HepG2 (cell line): ENCODE results near the gene CYP20A1. TPM values are rescaled to one million over a fixed set of nuclear protein-coding genes. Genes with fewer than 3 reads are reported as not detected.

Source experiments
- ASH2L ChIP-seq: fragments of 300-600, 200-600 bp; sonication (generic); IDR thresholded peaks from 2 replicates; pipeline ENCODE4 v1.7.0; 2017; ENCODE audit warnings: low read depth, mild to moderate bottlenecking, moderate library complexity, mixed read lengths, low read length; ENCODE audit not compliant: insufficient read length
- BHLHE40 ChIP-seq: IDR thresholded peaks from 2 replicates; pipeline ENCODE4 v1.6.1; 2011; ENCODE audit warnings: low read length, improper control_type of control experiment
- CC2D1A ChIP-seq: sonication (generic); formaldehyde crosslinking; IDR thresholded peaks from 2 replicates; pipeline ENCODE4 v1.8.1; 2023; ENCODE audit warnings: mild to moderate bottlenecking, missing genetic modification reagents
- FLYWCH1 ChIP-seq: sonication (generic); formaldehyde crosslinking; IDR thresholded peaks from 2 replicates; pipeline ENCODE4 v1.8.1; 2023; ENCODE audit warnings: mild to moderate bottlenecking, missing genetic modification reagents
- GATAD1 ChIP-seq: IDR thresholded peaks from 2 replicates; pipeline ENCODE4 v1.6.1; 2016; ENCODE audit warnings: missing genetic modification reagents, missing compliant biosample characterization
- NFKB2 ChIP-seq: sonication (generic); formaldehyde crosslinking; IDR thresholded peaks from 2 replicates; pipeline ENCODE4 v1.4.0; 2020; ENCODE audit warnings: missing genetic modification reagents, borderline replicate concordance
- NR2F1 ChIP-seq, 2 experiments: fragments of 450-650 bp in 1 of 2; formaldehyde crosslinking in 1 of 2; IDR thresholded peaks; 2 replicates each; pipeline versions ENCODE4 v1.5.0 to v1.6.1; 2016 to 2020; ENCODE audit warnings: mild to moderate bottlenecking in 1 of 2, missing compliant biosample characterization in 1 of 2, missing genetic modification reagents in 1 of 2, moderate library complexity in 1 of 2
- NR2F6 ChIP-seq, 2 experiments: IDR thresholded peaks; 2 replicates each; pipeline ENCODE4 v1.6.1; 2016; ENCODE audit warnings: antibody characterized with exemption in 1 of 2, mild to moderate bottlenecking in 1 of 2
- RXRB ChIP-seq: IDR thresholded peaks from 2 replicates; pipeline ENCODE4 v1.6.1; 2016; ENCODE audit warnings: borderline replicate concordance, missing genetic modification reagents, missing compliant biosample characterization
- SMAD9 ChIP-seq: sonication (generic); formaldehyde crosslinking; IDR thresholded peaks from 2 replicates; pipeline ENCODE4 v1.5.1; 2020; ENCODE audit warnings: mild to moderate bottlenecking, missing genetic modification reagents
- SP2 ChIP-seq: sonication (generic); formaldehyde crosslinking; IDR thresholded peaks from 2 replicates; pipeline ENCODE4 v1.5.1; 2020; ENCODE audit warnings: mild to moderate bottlenecking, missing genetic modification reagents
- SP5 ChIP-seq: IDR thresholded peaks from 2 replicates; pipeline ENCODE4 v1.6.1; 2016; ENCODE audit warnings: low read depth, borderline replicate concordance
- U2AF2 ChIP-seq: fragments of 200-400 bp; formaldehyde crosslinking; IDR thresholded peaks from 2 replicates; pipeline ENCODE4 v1.6.1; 2017; ENCODE audit warnings: low read depth, mild to moderate bottlenecking, low read length
- ZFP36 ChIP-seq: fragments of 150-350 bp; IDR thresholded peaks from 2 replicates; pipeline ENCODE4 v1.6.1; 2018; ENCODE audit warnings: borderline replicate concordance, low read length, low read depth; ENCODE audit not compliant: partially characterized antibody
- ZFP90 ChIP-seq: sonication (generic); formaldehyde crosslinking; IDR thresholded peaks from 2 replicates; pipeline ENCODE4 v1.8.0; 2022; ENCODE audit warnings: missing genetic modification reagents, mild to moderate bottlenecking, inconsistent platforms, borderline replicate concordance
- ZFYVE20 ChIP-seq: sonication (generic); formaldehyde crosslinking; IDR thresholded peaks from 2 replicates; pipeline ENCODE4 v1.8.0; 2023; ENCODE audit warnings: low read depth, mild to moderate bottlenecking, moderate library complexity, missing genetic modification reagents, borderline replicate concordance
- ZNF143 ChIP-seq: sonication (generic); formaldehyde crosslinking; IDR thresholded peaks from 2 replicates; pipeline ENCODE4 v1.4.0; 2020; ENCODE audit warnings: missing genetic modification reagents
- ZNF205 ChIP-seq: IDR thresholded peaks from 2 replicates; pipeline ENCODE4 v1.6.1; 2018; ENCODE audit warnings: missing biosample characterization, missing genetic modification reagents
- ZNF337 ChIP-seq: sonication (generic); formaldehyde crosslinking; IDR thresholded peaks from 2 replicates; pipeline ENCODE4 v1.5.1; 2020; ENCODE audit warnings: missing genetic modification reagents, low read depth, mild to moderate bottlenecking, borderline replicate concordance
- ZNF354B ChIP-seq: sonication (generic); formaldehyde crosslinking; IDR thresholded peaks from 2 replicates; pipeline ENCODE4 v1.8.0; 2022; ENCODE audit warnings: mild to moderate bottlenecking, missing genetic modification reagents
- ZNF678 ChIP-seq: sonication (generic); formaldehyde crosslinking; IDR thresholded peaks from 2 replicates; pipeline ENCODE4 v1.4.0; 2020; ENCODE audit warnings: mild to moderate bottlenecking, missing genetic modification reagents
- ZNF777 ChIP-seq: sonication (generic); formaldehyde crosslinking; IDR thresholded peaks from 2 replicates; pipeline ENCODE4 v1.4.0; 2020; ENCODE audit warnings: missing genetic modification reagents
- polyA plus RNA-seq, 8 experiments: library from polyadenylated mRNA; depleted of rRNA in 3 of 8; stranded (reverse) in 7 of 8; unstranded in 1 of 8; fragments of >200 nt; fragmentation: Illumina TruSeq in 4 of 8; extraction: Trizol in 4 of 8; gene quantifications; 2 replicates each; pipeline versions ENCODE4 v1.2.1 to v1.2.3, GENCODE V29; 2011 to 2016; ENCODE audit warnings: low read depth in 4 of 8, missing spikeins in 1 of 8, mixed read lengths in 1 of 8; ENCODE audit not compliant: insufficient read depth in 1 of 8
- total RNA-seq, 5 experiments: library from RNA; depleted of rRNA; stranded (reverse); fragments of >200 nt; fragmentation: Illumina TruSeq; extraction: Trizol; gene quantifications; 2 replicates each; pipeline ENCODE4 v1.2.3, GENCODE V29; 2016; ENCODE audit warnings: low read depth in 1 of 5
- TF ChIP-seq, protein P1 (sequence below): IDR thresholded peaks from 2 replicates; pipeline ENCODE4 v1.6.1; 2016

CYP20A1 gene
- total and polyA plus RNA-seq, 2 of the 13 experiments (the other 11 are each of a cell fraction or from before 2014, with no cell fraction given) = 9.6 to 35.3 TPM

DNA sequence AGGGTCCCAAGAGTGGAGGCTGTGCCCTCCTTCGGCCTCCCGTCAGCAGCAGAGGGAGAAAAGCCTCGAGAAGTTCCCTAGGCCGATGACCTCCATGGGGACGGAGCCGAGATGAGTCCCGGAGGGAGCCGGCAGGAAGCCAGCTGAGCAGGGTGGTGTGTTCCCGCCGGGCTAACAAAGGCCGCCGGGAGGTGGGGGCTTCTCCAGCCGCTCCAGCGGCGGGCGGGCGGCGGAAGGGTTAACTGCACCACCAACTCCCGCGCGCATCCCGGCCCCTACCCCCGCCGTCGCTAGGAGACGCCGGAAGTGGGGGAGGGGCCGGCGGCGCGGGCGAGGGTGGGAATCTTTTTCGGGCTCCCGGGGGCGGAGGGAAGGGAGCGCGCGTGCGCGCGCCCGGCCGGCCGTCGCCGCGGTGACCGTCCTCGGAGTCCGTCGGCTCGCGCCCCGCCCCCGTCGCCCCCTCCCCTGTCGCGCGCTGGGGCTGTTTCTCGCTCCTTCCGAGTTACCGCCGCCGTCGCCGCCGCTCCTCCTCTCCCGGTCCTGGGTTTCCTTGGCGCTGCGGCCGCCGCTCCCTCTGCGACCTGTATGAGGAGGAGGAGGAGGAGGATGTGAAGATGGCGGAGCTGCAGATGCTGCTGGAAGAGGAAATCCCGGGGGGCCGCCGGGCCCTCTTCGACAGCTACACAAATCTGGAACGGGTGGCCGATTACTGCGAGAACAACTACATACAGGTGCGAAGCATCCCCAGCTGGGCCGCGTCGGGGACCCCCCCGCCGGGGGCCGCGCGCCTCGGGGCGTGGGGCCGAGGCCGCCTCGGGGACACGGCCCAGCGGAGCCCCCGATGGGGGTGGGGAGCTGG lies 89.3 kb downstream of the CYP20A1 start, which contains the start of gene ABI2 (continued):
- TF ChIP-seq CC2D1A (CRISPR knock-in tag) (no peak), ZFP36 (no peak), ZNF678 (CRISPR knock-in tag) (peak; percentile 70; the same call in 1 of the 2 replicates), NR2F6 (IDR thresholded peaks at IDR 0.05) (no peak), NR2F6 (CRISPR knock-in tag; IDR thresholded peaks at IDR 0.05) (peak; percentile 37; the same call in 1 of the 2 replicates), ZNF777 (CRISPR knock-in tag) (peak; percentile 64), SMAD9 (CRISPR knock-in tag) (no peak), U2AF2 (peak; percentile 97), ZNF143 (CRISPR knock-in tag) (peak; percentile 68), ZNF337 (CRISPR knock-in tag) (0 out of 2 replicates have a peak, but pooled peaks have one; percentile 21), ZFYVE20 (CRISPR knock-in tag) (no peak), SP2 (CRISPR knock-in tag) (peak; percentile 38; the same call in 1 of the 2 replicates), FLYWCH1 (CRISPR knock-in tag) (0 out of 2 replicates have a peak, but pooled peaks have one; percentile 70), NR2F1 (CRISPR knock-in tag; IDR thresholded peaks at IDR 0.05) (0 out of 4 replicates have a peak, but pooled peaks of 1 of the 2 experiments have one; percentile 27), ZFP90 (CRISPR knock-in tag) (peak; percentile 90), BHLHE40 (0 out of 2 replicates have a peak, but pooled peaks have one; percentile 3), RXRB (CRISPR knock-in tag) (peak; percentile 56; the same call in 1 of the 2 replicates), SP5 (CRISPR knock-in tag) (peak; percentile 81), GATAD1 (CRISPR knock-in tag) (peak; percentile 65), ASH2L (peak; percentile 99), NFKB2 (CRISPR knock-in tag) (peak; percentile 42; the same call in 1 of the 2 replicates), ZNF205 (CRISPR knock-in tag) (0 out of 2 replicates have a peak, but pooled peaks have one; percentile 51), ZNF354B (CRISPR knock-in tag) (peak; percentile 60; the same call in 1 of the 2 replicates)
- TF ChIP-seq, protein P1, sequence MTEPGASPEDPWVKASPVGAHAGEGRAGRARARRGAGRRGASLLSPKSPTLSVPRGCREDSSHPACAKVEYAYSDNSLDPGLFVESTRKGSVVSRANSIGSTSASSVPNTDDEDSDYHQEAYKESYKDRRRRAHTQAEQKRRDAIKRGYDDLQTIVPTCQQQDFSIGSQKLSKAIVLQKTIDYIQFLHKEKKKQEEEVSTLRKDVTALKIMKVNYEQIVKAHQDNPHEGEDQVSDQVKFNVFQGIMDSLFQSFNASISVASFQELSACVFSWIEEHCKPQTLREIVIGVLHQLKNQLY (CRISPR knock-in tag) = 0 out of 2 replicates have a peak, but pooled peaks have one; percentile 22
